KOPT-K1 (cell line): ENCODE data around the gene OVOL2.

Experiments used
- H3K27ac ChIP-seq: fragments of 200-600 bp; sonication (generic); 2 replicates; pipeline ENCODE4 v1.5.1; 2016; ENCODE audit warnings: antibody characterized with exemption, mild to moderate bottlenecking, low read depth, low read length; ENCODE audit not compliant: poor library complexity, severe bottlenecking
- H3K36me3 ChIP-seq: fragments of 200-600 bp; sonication (generic); 2 replicates; pipeline ENCODE4 v1.5.1; 2017; ENCODE audit warnings: antibody characterized with exemption, mild to moderate bottlenecking, low read length, moderate library complexity; ENCODE audit not compliant: insufficient read depth
- H3K9me3 ChIP-seq: fragments of 200-600 bp; sonication (generic); 2 replicates; pipeline ENCODE4 v1.5.1; 2017; ENCODE audit warnings: antibody characterized with exemption, low read length, mild to moderate bottlenecking; ENCODE audit not compliant: insufficient read depth, poor library complexity, severe bottlenecking

OVOL2 gene

DNA sequence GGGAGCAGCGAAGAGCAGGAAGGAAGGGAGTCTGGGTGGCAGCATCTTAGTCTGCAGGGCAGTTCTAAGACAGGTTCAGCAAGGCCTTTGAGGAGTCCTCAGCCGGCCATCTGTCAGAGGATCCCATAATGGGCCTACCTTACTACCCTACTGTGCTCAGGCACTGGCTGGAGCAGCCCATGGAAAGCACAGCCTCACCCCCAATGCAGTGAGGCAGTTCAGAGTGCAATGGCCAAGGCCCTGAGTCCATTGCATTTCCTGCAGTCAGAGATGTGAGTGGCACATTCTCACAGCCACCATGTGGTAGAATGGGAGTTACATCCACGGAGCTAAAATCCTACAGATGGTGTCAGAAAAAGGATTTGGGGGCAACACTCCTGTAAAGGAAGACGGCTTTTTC, 19.4 kb upstream of the OVOL2 start:
- Histone ChIP-seq H3K27ac (no peak overlapping the region), H3K36me3 (no peaks in the 10 kb centered on the region), H3K9me3 (no peaks in the 10 kb centered on the region)

DNA sequence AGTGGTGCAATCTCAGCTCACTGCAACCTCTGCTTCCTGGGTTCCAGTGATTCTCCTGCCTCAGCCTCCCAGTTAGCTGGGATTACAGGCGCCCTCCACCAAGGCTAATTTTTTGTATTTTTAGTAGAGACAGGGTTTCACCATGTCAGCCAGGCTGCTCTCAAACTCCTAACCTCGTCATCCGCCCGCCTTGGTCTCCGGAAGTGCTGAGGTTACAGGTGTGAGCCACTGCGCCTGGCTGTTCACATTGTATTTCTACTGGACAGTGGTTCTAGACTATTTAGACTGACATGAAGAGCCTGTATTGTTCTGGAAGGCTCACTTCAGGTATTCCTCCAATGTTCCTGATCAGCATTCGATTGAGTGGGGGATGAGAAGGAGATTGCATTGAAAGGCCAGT, 14.8 kb upstream of the OVOL2 start:
- no peaks in the 10 kb centered on the region for H3K9me3 ChIP-seq
- H3K36me3 ChIP-seq = no peaks in the 10 kb centered on the region
- no peak overlapping the region for H3K27ac ChIP-seq

DNA sequence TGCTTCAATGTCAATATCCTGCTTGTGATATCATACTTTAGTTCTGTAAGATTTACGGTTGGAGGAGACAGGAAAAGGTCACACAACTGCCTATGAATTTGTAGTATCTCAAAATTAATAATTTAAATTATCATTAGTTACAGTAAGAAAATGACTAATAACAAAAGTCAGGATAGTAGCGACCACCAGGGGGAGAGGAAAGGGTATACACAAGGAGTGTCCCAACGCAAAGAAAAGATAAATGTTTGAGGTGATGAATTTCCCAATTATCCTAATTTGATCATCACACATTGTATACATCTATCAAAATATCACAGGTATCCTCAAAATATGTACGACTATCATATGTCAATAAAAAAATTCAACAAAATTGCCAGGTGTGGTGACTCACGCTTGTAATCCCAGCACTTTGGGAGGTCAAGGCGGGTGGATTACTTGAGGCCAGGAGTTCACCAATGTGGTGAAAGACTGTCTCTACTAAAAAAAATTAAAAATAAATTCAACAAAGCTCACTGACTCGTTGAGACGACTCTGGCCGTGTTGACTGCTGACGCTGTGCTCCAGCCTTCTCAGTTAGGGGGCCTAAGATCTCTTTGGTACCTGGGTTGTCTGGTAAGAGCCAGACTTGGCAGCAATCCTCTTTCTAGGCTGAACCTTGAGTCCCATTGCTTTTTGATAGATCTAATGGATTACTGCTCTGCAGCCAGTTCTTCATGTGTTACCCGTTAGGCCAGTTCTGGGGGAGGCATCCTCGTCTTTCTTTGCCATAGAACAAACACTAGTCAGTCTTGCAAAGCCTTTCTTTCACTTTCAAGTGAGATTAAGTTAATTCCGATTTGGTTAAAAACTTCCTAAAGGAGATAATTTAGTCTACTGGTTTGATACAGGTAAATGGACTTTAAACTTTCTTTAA, 9.0 kb upstream of the OVOL2 start:
- H3K27ac ChIP-seq = no peak overlapping the region
- H3K9me3 ChIP-seq = no peaks in the 10 kb centered on the region
- H3K36me3 ChIP-seq = no peaks in the 10 kb centered on the region

DNA sequence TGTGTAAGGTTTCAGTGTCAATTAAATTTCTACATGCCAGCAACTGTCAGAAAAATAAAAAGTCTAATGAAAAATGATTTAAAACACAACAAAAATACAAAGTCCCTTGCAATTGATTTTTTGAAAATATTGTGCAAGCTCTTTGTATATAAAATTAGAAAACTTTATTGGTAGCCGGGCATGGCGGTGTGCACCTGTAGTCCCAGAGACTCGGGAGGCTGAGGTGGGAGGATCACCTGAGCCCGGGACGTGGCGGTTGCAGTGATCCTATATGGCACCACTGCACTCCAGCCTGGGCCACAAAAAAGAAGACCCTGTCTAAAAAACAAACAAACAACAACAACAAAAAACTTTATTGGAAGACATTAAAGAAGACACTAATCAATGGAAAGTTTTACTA, 6.0 kb upstream of the OVOL2 start:
- H3K9me3 ChIP-seq = peaks cover 7% of the 10 kb centered on the region
- no peaks in the 10 kb centered on the region for H3K36me3 ChIP-seq
- no peak overlapping the region for H3K27ac ChIP-seq

DNA sequence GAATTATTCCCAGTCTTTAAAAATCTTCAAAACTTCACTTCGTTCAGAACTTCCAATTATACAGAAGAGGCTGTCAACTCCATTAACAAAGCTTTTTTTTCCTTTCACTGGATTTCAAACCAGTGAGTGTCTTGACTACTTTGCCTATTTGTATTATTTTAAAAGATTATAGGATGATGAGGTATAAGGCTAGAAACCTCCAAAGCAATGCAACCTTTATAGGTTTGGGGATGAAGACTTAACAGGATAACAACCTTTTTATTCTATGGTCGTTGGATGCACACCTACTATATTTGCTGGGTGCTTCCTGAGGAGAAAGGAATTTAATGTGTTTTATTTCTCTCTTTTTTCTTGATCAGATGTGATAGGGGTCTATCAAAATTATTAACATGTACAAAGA, 1.9 kb upstream of the OVOL2 start:
- Histone ChIP-seq H3K36me3 (no peaks in the 10 kb centered on the region), H3K27ac (no peak overlapping the region), H3K9me3 (peaks cover 33% of the 10 kb centered on the region)

DNA sequence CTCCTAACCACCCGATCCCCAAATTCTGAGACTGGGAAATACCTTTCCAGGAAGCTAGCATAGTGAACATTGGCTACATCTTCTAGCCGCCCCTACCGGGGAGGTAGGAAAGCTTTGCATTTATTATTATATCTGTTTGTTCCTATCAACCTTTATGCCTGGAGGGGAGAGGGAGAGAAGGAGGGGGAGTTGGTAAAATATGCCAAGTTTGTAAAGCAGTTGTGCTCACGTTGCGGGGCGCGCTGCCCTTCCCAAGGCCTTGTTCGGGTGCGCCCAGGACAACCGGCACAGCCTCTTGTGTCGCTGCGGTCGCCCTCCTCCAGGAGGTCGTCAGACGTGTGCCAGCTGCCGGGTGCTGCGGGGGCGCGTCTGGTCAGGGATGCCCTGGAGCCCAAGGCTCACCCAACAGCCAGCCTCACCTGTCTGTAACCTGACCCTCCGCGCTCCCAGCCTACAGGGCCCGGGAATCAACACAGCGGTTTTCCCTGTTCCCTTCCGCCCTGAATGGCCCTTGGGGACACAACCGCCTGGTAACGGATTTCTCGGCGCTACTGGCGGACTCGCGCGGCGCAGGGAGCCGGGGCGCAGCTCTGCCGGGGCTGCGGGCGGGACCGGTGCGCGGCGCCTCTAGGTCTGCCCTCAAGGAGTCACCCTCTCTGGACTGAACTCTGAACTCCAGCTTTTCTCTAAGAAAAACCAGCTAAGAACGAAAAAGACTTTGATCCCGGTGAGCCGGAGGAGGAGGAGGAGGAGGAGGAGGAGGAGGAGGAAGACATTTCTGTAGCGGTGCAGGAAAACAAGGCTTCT, 1.1 kb upstream of the OVOL2 start:
- H3K36me3 ChIP-seq = no peaks in the 10 kb centered on the region
- no peak overlapping the region for H3K27ac ChIP-seq
- H3K9me3 ChIP-seq = peaks cover 33% of the 10 kb centered on the region

DNA sequence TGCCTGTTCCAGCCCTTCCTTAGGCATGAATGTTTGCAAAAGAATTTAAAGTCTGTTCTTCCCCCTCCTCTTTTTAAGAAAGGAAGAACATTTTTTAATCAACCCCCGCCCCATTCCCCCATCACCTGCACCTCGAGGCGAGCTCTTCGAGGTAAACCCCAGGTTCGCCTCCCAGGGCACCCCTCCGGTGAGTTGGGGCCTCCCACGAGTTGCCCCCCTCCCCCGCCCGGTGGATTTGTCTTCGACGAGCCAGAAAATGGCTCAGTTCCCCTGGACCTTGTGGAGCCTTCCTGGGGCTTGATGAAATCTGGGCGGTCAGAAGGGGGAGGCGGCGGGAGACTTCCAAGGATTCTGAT, 256 bp upstream of the OVOL2 start:
- Histone ChIP-seq H3K9me3 (peaks cover 33% of the 10 kb centered on the region), H3K27ac (no peak overlapping the region), H3K36me3 (no peaks in the 10 kb centered on the region)

DNA sequence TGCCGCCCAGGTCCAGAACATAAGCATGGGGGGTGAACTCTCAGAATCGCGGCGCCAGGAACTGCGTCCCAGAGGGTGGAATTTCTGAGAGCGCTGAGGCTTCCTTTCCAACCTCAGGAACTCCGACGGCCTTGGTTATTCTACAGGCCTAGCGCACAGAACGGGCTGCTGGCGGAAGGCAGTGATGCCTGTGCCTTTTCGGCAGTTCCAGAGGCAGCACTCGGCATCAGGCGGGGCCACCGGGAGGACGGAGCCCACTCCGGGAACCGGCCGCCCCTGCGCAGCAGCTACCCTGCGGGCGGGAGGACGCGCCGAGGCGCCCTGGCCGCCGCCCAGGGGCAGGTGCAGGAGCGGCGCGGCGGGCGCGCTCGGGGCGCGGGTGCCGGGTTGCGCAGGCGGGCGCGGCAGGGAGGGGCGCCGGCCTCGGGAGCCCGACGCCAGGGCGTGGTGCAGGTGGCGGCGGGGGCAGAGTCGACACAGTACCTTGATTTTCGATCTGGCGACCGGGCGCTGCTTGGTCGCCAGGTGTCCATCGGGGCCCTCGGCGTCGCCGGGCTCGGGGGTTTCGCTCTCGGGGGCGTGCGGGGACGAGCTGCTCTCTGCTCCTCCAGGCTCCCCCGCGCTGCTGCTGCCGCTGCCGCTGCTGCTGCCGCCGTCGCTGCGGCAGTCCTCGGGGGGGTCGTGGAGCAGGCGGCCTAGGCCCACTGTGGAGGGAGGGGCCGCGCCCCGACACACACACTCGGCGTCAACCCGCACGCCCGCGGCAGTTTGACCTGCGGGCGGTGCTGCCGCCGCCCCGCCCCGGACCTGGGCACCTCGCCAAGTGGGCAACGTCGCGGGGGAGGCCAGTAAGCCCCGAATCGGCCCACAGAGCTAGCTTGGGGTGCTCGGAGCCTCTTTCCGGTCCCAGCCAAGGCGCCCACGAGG, 1.3 kb downstream of the OVOL2 start:
- Histone ChIP-seq H3K27ac (no peak overlapping the region), H3K9me3 (peaks cover 33% of the 10 kb centered on the region), H3K36me3 (no peaks in the 10 kb centered on the region)

DNA sequence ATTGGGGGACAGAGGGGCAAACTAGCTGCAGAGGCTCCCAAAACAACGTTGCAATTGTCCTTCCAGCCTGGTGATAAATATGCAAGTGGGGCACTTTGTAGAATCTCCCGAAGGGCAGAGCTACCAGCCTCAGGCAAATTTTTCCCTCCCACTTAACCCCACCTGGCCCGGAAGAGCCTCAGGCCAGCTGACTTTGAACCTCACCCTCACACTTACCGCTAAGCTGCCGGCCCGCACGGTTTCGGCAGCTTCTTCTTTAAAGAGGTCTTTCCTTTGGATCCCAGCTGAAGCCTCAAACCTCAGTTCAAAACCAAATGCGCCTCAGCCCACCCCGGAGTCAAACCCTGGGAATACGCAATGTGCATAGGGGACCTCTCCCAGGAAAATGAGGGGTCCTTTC, 2.5 kb downstream of the OVOL2 start:
- H3K27ac ChIP-seq = no peak overlapping the region

DNA sequence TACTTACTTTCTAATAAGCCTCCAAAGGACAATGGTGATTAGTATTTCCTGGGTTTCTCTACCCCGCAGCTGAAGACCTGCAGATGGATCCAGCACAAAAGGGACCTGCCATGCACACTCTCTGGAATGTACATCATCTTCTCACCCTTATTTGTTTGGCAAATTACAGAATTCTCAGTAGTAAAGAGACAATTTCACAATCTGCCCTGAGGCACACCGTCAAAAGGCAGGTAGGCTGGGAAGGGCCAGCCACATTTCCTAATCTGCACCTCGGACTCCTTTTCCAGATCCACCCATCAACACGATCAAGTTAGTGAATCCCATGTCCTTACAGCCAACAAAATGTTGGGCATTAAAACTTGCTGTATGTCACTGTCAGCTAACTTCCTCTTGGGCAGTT, 4.9 kb downstream of the OVOL2 start:
- Histone ChIP-seq H3K27ac (no peak overlapping the region), H3K36me3 (no peaks in the 10 kb centered on the region), H3K9me3 (peaks cover 23% of the 10 kb centered on the region)

More for the DNA sequence above, 2.5 kb downstream of the OVOL2 start:
- H3K36me3 ChIP-seq = no peaks in the 10 kb centered on the region
- peaks cover 33% of the 10 kb centered on the region for H3K9me3 ChIP-seq

DNA sequence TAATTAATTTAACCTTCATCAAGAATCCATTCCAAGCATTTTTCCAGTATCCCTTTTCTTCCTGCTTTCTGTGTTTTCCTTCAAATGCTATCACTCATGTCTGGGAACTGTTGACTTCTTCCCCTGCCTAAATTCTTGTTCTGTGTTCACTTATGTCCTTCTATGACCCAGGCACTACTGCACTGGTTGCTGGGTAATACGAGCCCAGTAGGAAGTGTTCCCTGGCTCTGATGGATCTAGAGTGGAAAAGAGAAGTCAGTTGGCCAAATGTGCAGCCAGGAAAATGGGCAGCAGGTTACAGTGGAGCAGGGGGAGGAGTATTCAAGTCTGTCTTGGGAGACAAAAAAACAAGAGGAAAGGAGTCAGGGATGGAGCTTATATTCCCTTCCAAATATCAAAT, 7.1 kb downstream of the OVOL2 start:
- no peaks in the 10 kb centered on the region for H3K36me3 ChIP-seq
- H3K9me3 ChIP-seq = peaks cover 8% of the 10 kb centered on the region
- no peak overlapping the region for H3K27ac ChIP-seq

DNA sequence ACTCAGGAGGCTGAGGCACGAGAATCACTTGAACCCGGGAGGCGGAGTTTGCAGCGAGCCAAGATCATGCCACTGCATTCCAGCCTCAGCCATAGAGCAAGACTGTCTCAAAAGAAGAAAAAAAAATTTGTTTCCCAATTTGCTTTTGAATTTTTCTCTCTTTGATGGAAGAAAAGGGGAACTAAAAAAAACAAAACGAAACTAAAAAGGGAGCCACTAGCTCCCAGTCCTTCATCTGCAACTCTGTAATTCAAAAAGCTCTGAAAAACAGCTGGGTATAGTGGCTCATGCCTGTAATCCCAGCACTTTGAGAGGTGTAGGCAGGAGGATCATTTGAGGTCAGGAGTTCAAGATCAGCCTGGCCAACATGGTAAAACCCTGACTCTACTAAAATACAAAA, 9.5 kb downstream of the OVOL2 start:
- no peaks in the 10 kb centered on the region for H3K36me3 ChIP-seq
- no peak overlapping the region for H3K27ac ChIP-seq
- H3K9me3 ChIP-seq = no peaks in the 10 kb centered on the region

DNA sequence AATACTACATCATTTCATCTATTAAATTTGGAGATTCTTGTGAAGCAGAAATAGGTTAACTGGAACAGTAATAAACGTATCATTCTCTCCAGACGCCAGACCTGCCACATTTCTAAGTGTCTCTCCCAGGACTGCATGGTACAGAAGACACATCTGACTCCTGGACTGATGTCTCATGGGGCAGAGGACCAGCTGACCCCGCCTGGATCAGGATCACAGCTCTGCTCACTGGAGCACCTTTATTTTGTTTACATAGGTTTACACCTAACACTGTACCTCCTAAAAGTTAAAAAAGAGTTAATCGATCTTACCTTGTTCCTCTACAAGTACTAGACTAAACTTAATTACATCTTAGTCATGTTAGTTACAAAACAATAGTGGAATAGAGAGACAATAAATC, 11.2 kb downstream of the OVOL2 start:
- no peaks in the 10 kb centered on the region for H3K9me3 ChIP-seq
- no peaks in the 10 kb centered on the region for H3K36me3 ChIP-seq
- H3K27ac ChIP-seq = no peak overlapping the region

DNA sequence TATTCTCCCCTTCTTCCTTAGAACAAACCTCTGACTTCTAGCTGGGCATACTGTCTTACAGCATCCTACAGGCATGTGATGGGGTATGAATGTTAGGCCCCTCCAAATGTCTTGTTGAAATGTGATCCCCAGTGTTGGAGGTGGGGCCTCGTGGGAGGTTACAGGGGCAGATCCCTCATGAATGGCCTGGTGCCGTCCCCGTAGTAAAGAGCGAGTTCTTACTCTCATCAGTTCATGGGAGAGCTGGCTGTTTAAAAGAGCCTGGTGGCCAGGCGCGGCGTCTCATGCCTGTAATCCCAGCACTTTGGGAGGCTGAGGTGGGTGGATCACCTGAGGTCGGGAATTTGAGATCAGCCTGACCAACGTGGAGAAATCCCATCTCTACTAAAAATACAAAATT, 15.5 kb downstream of the OVOL2 start:
- Histone ChIP-seq H3K27ac (no peak overlapping the region), H3K9me3 (no peaks in the 10 kb centered on the region), H3K36me3 (no peaks in the 10 kb centered on the region)

DNA sequence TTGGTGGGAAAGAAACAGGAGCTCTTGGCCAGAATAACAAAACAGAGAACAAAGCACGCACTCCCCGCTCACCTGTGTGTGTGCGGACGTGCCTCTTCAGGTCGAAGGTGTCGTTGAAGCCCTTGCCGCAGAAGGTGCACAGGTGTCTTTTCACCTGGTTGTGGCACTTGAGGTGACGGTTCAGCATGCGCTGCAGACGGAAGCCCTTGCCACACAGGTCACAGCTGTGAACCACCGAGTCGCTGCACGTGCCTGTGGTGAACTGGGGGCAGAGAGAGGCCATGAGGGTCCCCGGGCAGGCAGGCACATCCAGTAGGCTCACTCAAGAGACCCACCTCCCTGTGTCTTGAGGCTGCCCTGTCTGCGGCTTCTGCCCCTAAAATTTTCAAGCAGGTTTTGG, 16.3 kb downstream of the OVOL2 start:
- Histone ChIP-seq H3K36me3 (no peaks in the 10 kb centered on the region), H3K27ac (no peak overlapping the region), H3K9me3 (no peaks in the 10 kb centered on the region)
